Esophagus squamous epithelium (tissue), 5 donors: Measurements from ENCODE around the gene CSPG5. TPM values are rescaled to one million over a fixed set of nuclear protein-coding genes. Genes with fewer than 3 reads are reported as not detected.

Source experiments
- DNase-seq: peaks from one replicate; lab custom pipeline; 2025; lab: John Stamatoyannopoulos, UW
- H3K27ac ChIP-seq, 4 donors: fragments of 200-600 bp; sonication (generic); one replicate each; pipeline ENCODE4 v1.5.1; 2016 to 2019; ENCODE audit warnings: mild to moderate bottlenecking in 1 of 4
- H3K27me3 ChIP-seq, 4 donors: fragments of 200-600 bp; sonication (generic); 1 replicate in 3 of 4; 2 replicates in 1 of 4; pipeline versions ENCODE4 v1.5.1 to v1.6.0; 2017 to 2021; ENCODE audit warnings: antibody characterized with exemption in 1 of 4
- H3K36me3 ChIP-seq, 3 donors: fragments of 200-600 bp; sonication (generic); one replicate each; pipeline ENCODE4 v1.5.1; 2016 to 2019
- H3K4me1 ChIP-seq, 3 donors: fragments of 200-600 bp; sonication (generic); one replicate each; pipeline ENCODE4 v1.5.1; 2017 to 2019
- H3K4me3 ChIP-seq, 4 donors: fragments of 200-600 bp; sonication (generic); 1 replicate in 3 of 4; 2 replicates in 1 of 4; pipeline ENCODE4 v1.5.1; 2016 to 2019; ENCODE audit warnings: mild to moderate bottlenecking in 2 of 4, moderate library complexity in 1 of 4
- H3K9me3 ChIP-seq, 3 donors: fragments of 200-600 bp; sonication (generic); one replicate each; pipeline ENCODE4 v1.5.1; 2016 to 2019
- CTCF ChIP-seq, 6 experiments: fragments of 450-650 bp in 4 of 6; fragments of 200-600 bp in 2 of 6; sonication (generic) in 2 of 6; IDR thresholded peaks; one replicate each; pipeline ENCODE4 v1.5.1; 2016 to 2019; ENCODE audit warnings: antibody characterized with exemption in 6 of 6, mild to moderate bottlenecking in 4 of 6, moderate library complexity in 4 of 6
- POLR2A ChIP-seq, 4 donors: fragments of 450-650 bp; IDR thresholded peaks; one replicate each; pipeline ENCODE4 v1.6.1; 2017; ENCODE audit warnings: antibody characterized with exemption in 4 of 4, mild to moderate bottlenecking in 4 of 4, moderate library complexity in 3 of 4
- WGBS, 2 donors: methylation state at CpG; one replicate each; pipeline ENCODE4 v1.1.5; 2018; 5-methylcytosine and 5-hydroxymethylcytosine counted together
- intact Hi-C: fragments of 100-400 bp; cut with DNase I; formaldehyde crosslinking; loops from one replicate; pipeline ENCODE4 v1.15.0; 2022
- total RNA-seq, 4 donors: library from RNA; depleted of rRNA; stranded (reverse); fragments of >200 nt; gene quantifications; one replicate each; pipeline ENCODE4 v1.1.0, GENCODE V29; 2016
- donor health status: DM: yes; HTN: yes; CAD: no.

CSPG5 gene
- total RNA-seq, 4 donors from 2014 or later, result 0.19 to 0.32 (median 0.31) TPM; not detected in 1

- Histone ChIP-seq H3K9me3 (no peaks in the 10 kb centered on the region), H3K4me3 (no peak overlapping the region), H3K4me1 (peaks cover 0 to 20% (median 5%) of the 10 kb centered on the region in 3 donors), H3K27me3 (no peaks in the 10 kb centered on the region), H3K36me3 (peaks cover 12 to 93% (median 14%) of the 10 kb centered on the region in 3 donors), H3K27ac (no peak overlapping the region)
- no peak for DNase-seq
- intact Hi-C loops, result no loop called here
- WGBS, 2 donors, result 85 to 90% methylated on average over 2 of the region's 2 CpGs
- TF ChIP-seq CTCF (IDR thresholded peaks at IDR 0.05) (no peak), POLR2A (IDR thresholded peaks at IDR 0.05) (no peak)
These were observed 36.1 kb upstream of the CSPG5 start for GRCh38 chr3:47614788-47615187.

- H3K36me3 ChIP-seq, result peaks cover 10 to 93% (median 15%) of the 10 kb centered on the region in 3 donors
These were observed 35.1 kb upstream of the CSPG5 start for GRCh38 chr3:47613722-47614121.

DNA sequence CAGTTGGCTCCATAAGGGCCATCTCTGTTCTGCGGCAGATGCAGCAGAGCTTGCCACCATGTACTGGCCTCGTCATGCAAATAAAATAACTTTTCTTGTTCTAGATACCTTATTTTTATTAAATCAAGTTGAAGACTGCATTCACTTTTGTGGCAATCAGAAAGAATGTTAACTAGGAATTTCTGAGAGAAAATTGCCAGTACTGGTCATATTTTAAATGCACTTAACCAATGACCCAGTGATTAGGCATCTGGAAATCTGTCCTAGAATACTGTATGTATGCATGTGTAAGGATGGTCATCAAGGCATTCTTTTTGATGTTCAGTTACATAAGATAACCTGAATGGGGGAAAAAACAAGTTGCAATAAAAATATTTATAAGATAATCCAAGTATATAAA lies 34.2 kb upstream of the CSPG5 start:
- intact Hi-C loops, result no loop called here
- H3K27ac ChIP-seq, result peak overlapping the region in 1 of 4 donors; percentile 25
- H3K36me3 ChIP-seq, result peaks cover 10 to 93% (median 19%) of the 10 kb centered on the region in 3 donors

More at GRCh38 chr3:47613722-47614121, 35.1 kb upstream of the CSPG5 start:
- WGBS, 2 donors, result 84 to 91% methylated on average over 4 of the region's 4 CpGs
- no peak overlapping the region for H3K4me3 ChIP-seq
- peaks cover 0 to 20% (median 5%) of the 10 kb centered on the region in 3 donors for H3K4me1 ChIP-seq
- TF ChIP-seq POLR2A (IDR thresholded peaks at IDR 0.05), result no peak
- TF ChIP-seq CTCF (IDR thresholded peaks at IDR 0.05), result no peak
- intact Hi-C loops, result no loop called here
- peak overlapping the region in 1 of 4 donors; percentile 9 for H3K27ac ChIP-seq
- H3K27me3 ChIP-seq, result no peaks in the 10 kb centered on the region
- H3K9me3 ChIP-seq, result no peaks in the 10 kb centered on the region
- DNase-seq, result no peak

DNA sequence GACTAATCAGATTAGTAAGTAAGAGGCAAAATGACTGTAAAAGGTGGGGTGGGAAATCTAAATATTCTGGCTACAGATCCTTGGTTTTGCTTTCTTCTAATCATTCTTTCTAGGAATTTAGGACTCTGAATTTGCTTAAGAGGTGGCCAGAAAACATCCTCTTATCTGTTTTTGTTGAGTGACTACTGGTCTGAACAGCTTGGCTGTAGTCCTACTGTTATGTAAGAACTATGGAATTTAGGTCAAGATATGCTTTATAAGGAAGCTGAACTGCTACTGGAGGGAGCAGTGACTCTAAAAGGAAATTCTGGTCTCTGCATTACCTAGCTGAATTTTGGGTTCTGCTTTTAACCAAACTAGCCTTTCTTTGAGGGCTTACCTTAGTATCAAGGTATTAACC lies 33.5 kb upstream of the CSPG5 start:
- Histone ChIP-seq H3K4me1 (peaks cover 0 to 18% (median 5%) of the 10 kb centered on the region in 3 donors), H3K27ac (peak overlapping the region in 2 of 4 donors; percentile 21 to 42), H3K27me3 (no peaks in the 10 kb centered on the region), H3K9me3 (no peaks in the 10 kb centered on the region), H3K4me3 (no peak overlapping the region), H3K36me3 (peaks cover 10 to 93% (median 19%) of the 10 kb centered on the region in 3 donors)
- DNase-seq, result no peak
- intact Hi-C loops, result no loop called here
- TF ChIP-seq POLR2A (IDR thresholded peaks at IDR 0.05) (no peak), CTCF (IDR thresholded peaks at IDR 0.05) (no peak)

More for the DNA sequence above, 34.2 kb upstream of the CSPG5 start:
- 98 to 100% methylated on average over 2 of the region's 2 CpGs for WGBS, 2 donors
- no peak for DNase-seq
- Histone ChIP-seq H3K4me3 (no peak overlapping the region), H3K27me3 (no peaks in the 10 kb centered on the region), H3K4me1 (peaks cover 0 to 20% (median 5%) of the 10 kb centered on the region in 3 donors), H3K9me3 (no peaks in the 10 kb centered on the region)
- TF ChIP-seq POLR2A (IDR thresholded peaks at IDR 0.05), result no peak
- TF ChIP-seq CTCF (IDR thresholded peaks at IDR 0.05), result no peak

DNA sequence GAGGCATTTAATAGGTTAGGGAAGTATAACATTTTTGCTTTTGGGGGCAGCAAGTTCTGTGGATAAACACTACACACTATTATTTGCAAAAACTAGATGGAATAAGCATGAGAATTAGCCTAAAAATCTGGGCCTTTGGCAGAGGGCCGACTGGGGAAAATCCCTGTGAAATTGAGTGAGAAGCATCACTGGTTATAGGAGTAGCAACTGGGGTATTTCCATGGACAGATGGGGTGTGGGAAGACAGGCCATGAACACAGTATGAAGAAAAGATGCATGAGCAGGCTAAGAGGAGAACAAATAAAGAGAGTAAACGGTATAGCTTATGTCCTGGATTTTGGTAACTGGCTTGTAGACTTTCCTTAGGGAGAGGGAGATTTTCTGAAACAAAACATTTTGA lies 32.9 kb upstream of the CSPG5 start:
- TF ChIP-seq POLR2A (IDR thresholded peaks at IDR 0.05), result no peak
- no peak for TF ChIP-seq CTCF (IDR thresholded peaks at IDR 0.05)
- Histone ChIP-seq H3K4me3 (no peak overlapping the region), H3K9me3 (no peaks in the 10 kb centered on the region), H3K27ac (peak overlapping the region in 1 of 4 donors; percentile 42), H3K27me3 (no peaks in the 10 kb centered on the region), H3K36me3 (peaks cover 10 to 93% (median 19%) of the 10 kb centered on the region in 3 donors), H3K4me1 (peaks cover 0 to 13% (median 5%) of the 10 kb centered on the region in 3 donors)
- no peak for DNase-seq
- 66 to 74% methylated on average over 2 of the region's 2 CpGs for WGBS, 2 donors
- intact Hi-C loops, result no loop called here
